ENCODE data around the gene EDA2R.

The EDA2R gene

DNA sequence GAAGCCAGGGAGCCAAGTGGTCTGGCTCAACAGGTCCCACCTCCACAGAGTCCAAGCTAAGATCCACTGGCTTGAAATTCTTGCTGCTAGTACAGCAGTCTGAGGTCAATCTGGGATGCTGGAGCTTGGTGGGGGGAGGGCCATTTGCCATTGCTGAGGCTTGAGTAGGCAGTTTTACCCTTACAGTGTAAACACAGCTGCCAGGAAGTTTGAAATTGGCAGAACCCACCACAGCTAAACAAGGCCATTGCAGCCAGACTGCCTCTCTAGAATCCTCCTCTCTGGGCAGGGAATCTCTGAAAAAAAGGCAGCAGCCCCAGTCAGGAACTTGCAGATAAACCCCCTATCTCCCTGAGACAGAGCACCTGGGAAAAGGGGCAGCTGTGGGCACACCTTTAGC lies 84.9 kb downstream of the EDA2R start:
- TF ChIP-seq CTCF (IDR thresholded peaks at IDR 0.05; ENCODE audit: low read depth, low read length): no peak
- no peak for DNase-seq (ENCODE audit: extremely low read depth, low read depth)

DNA sequence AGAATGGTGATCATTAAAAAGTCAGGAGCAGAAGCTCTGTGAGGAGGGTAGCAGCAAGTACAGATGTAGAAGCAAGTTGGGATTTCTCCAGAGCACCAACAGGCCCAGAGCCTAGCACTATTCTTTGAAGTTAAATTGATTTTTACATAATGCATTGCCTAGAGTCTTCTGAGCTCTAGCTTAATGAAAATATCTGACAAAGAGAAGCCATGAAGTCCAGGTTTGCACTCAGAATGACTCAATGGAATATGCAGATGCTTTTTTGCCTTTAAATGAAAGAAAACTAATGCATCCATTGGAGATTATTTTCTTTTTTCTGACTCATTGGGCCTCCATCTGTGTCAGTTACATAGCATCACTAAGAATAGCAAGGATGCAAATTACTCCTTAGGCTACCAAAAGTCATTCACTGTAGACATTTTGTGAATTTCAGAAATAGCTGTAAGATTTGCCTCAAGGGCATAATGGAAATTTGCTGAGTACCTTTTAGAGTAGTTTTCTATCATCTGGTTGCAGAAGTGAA lies 91.0 kb downstream of the EDA2R start:
- no peak for TF ChIP-seq CTCF (IDR thresholded peaks at IDR 0.05; ENCODE audit: low read depth, low read length)
- DNase-seq (ENCODE audit: extremely low read depth, low read depth): no peak
